ENCODE measurements around the gene WFDC13.
"Not testable (repeated sequence)": the region's sequence is repeated elsewhere in the genome, so short reads cannot be mapped to it uniquely, and the experiment has no call there.

The WFDC13 gene

GRCh38 chr20:45701873-45702272, at the start of gene WFDC13:
Gene WFDC13 (plus strand): TSS chr20:45702038. CDS start chr20:45702124, 86 bp downstream.
- no peak for DNase-seq

GRCh38 chr20:45657038-45657437, 44.8 kb upstream of the WFDC13 start:
- not testable (repeated sequence) for DNase-seq

GRCh38 chr20:45670139-45670538, 31.7 kb upstream of the WFDC13 start, which contains the start of gene WFDC11:
Gene WFDC11 (minus strand): TSS chr20:45670239. CDS start chr20:45650600, 19,639 bp downstream.
- DNase-seq: no peak

GRCh38 chr20:45672765-45673164, 29.1 kb upstream of the WFDC13 start:
- DNase-seq: no peak

- DNase-seq: no peak
Measured at GRCh38 chr20:45679650-45680049, 22.2 kb upstream of the WFDC13 start.

- no peak for DNase-seq
Measured at GRCh38 chr20:45685896-45686295, 15.9 kb upstream of the WFDC13 start.

- not testable (repeated sequence) for DNase-seq
Measured at GRCh38 chr20:45693346-45693745, 8.5 kb upstream of the WFDC13 start.

GRCh38 chr20:45695496-45695895, 6.3 kb upstream of the WFDC13 start:
- DNase-seq: no peak

- no peak for DNase-seq
Measured at GRCh38 chr20:45701104-45701503, 734 bp upstream of the WFDC13 start.

GRCh38 chr20:45704969-45705637, 3.3 kb downstream of the WFDC13 start, which contains the start of gene WFDC10B:
Gene WFDC10B (minus strand): TSS chr20:45705019. CDS start chr20:45685992, 19,027 bp downstream.
- DNase-seq: no peak

- not testable (repeated sequence) for DNase-seq
Measured at GRCh38 chr20:45716141-45716688, 14.4 kb downstream of the WFDC13 start.

- DNase-seq: no peak
Measured at GRCh38 chr20:45722047-45722446, 20.2 kb downstream of the WFDC13 start, which contains the start of gene SPINT4. Gene SPINT4 (plus strand): TSS chr20:45722347. CDS start chr20:45722368, 21 bp downstream.

GRCh38 chr20:45725134-45725533, 23.3 kb downstream of the WFDC13 start:
- no peak for DNase-seq

GRCh38 chr20:45727044-45727443, 25.2 kb downstream of the WFDC13 start:
- no peak for DNase-seq

- no peak for DNase-seq
Measured at GRCh38 chr20:45732199-45732598, 30.4 kb downstream of the WFDC13 start.

GRCh38 chr20:45735552-45735951, 33.7 kb downstream of the WFDC13 start:
- DNase-seq: no peak

- DNase-seq: no peak
Measured at GRCh38 chr20:45735988-45736387, 34.1 kb downstream of the WFDC13 start.

GRCh38 chr20:45742596-45742995, 40.8 kb downstream of the WFDC13 start:
- no peak for DNase-seq

GRCh38 chr20:45745015-45745414, 43.2 kb downstream of the WFDC13 start:
- no peak for DNase-seq

GRCh38 chr20:45751721-45752120, 49.9 kb downstream of the WFDC13 start:
- DNase-seq: no peak

- no peak for DNase-seq
Measured at GRCh38 chr20:45752746-45753145, 50.9 kb downstream of the WFDC13 start.

- DNase-seq: no peak
Measured at GRCh38 chr20:45758096-45758495, 56.3 kb downstream of the WFDC13 start.

All from midbrain (tissue), 1 donor.